Measurements from ENCODE around the gene SENP1. TPM values are rescaled to one million over a fixed set of nuclear protein-coding genes. Genes with fewer than 3 reads are reported as not detected.
"Not testable (repeated sequence)": the region's sequence is repeated elsewhere in the genome, so short reads cannot be mapped to it uniquely, and the experiment has no call there.

The SENP1 gene
- total RNA-seq, 1 donor = 15.9 TPM

DNA sequence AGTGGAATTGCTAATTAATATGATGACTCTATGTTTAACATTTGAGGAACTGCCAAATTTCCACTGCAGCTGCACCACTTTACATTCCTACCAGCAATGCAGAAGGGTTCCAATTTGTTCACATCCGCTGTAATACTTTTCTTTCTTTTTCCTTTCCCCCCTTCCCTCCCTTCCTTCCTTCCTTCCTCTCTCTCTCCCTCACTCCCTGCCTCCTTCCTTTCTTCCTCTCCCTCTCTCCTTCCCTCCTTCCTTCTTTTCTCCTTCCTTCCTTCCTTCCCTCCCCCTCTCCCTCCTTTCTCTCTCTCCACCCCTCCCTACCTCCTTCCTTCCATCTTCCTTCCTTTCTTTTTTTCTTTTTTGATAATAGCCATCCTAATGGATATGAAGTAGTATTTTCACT lies 10.1 kb upstream of the SENP1 start:
- DNase-seq (ENCODE audit: low read depth in 2 of 3, low spot score in 2 of 3) = no peak

DNA sequence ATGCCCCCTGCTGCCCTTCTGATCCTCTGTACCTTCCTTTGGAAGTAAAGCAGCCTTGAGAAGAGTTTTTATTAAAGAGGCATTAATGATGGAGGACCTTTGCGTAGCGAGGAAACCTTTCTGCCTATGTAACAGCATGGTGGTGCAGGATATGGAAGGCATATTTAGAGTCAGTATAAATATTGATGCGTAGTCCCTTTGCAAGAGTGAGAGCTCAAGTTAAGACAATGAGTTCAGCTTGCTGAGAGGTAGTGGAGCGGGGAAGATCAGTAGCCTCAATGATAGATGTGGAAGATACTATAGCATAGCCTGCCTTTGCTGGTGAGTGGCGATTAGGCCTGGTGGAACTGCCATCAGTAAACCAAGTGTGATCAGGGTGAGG lies 5.4 kb upstream of the SENP1 start:
- DNase-seq (ENCODE audit: low read depth in 2 of 3, low spot score in 2 of 3) = not testable (repeated sequence)

DNA sequence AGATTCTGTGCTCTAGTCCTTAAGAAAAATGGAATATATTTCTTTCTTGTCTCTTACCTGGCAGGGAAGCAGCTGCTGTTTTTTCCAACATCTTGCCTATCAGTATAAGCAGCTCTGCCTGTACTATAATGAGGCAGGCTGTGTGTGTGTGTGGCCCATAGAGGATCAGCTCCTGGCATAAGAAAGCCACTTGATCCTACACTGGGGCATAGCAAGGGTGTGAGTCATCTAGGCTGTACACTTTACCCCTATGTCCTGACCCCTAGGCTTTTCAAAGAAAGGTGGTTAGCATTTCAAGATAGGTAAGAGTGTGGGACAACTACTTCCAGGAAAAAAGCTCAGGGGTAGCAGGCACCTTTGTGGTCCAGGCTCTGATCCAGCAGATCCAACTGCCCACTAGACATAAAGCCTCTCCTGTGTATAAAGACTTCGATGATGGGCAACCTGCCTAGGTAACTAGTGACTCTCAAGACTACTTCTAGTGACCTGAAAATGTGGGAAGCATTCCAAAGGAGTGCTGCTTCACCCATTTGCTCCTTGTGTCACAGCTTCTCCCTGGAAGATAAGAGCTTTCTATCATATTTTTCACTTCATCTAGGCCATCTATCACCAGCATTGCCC lies 4.9 kb upstream of the SENP1 start:
- DNase-seq (ENCODE audit: low read depth in 2 of 3, low spot score in 2 of 3) = no peak

DNA sequence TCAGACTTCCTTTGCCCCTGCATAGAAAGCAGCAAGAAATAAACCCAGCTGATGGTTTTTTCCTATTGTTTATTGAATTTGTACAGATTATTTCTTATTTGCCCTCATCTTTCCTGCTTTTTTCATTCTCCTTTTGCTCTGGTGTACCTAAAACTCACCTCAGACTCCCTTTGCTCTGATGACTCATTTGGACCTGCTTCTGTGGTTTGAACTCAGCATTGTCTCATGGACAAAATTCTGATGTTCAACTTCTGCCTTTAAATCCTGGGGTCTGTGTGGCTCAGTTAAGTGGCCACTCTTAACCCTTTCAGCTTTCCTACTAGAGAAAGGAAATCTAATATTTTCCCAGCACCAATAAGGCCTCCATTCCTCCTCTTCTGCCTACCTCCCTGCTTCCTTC lies 3.5 kb upstream of the SENP1 start:
- DNase-seq (ENCODE audit: low read depth in 2 of 3, low spot score in 2 of 3) = no peak

DNA sequence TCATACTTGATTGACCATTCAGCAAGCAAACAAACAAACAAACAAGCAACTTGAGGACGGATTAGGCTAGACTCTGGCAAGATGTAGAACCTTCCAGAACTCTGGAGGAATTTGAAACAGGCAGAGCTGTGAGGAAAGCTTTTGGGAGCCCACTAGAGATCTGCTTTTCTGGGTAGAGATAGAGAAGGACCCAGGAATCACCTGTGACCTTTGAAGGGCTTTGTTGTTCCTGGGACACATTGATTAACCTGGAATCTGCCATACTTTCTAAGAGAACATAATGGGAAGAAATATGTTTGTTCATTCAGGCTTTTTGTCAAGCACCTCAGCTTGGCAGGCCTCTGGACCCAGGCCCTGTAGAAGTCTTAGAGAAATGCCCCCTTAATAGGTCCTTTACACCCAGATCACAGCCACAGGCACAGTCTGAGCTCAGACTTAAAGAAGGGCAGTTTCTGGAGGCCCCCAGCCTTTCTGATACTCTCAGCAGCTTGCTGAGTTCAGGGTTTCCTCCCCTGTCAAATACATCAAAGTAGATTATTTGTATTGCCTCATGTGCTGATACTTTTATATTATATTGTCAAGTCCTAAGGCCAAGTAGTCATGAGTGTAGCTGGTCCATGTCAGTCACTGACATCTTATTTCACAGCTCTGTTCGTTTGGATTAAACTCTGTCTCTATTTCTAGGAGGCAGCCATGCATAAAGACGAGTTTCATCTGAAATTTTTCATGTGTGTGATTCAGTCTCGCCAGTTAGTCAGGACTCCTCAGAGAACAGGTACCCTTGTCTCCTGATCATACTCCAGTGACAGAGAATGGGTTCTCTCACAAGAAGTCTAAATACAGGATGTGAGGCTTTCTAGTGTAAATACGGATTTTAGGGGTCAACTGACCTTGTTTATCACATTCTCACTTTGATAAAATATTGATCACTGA lies 1.1 kb upstream of the SENP1 start:
- DNase-seq (ENCODE audit: low read depth in 2 of 3, low spot score in 2 of 3) = no peak

DNA sequence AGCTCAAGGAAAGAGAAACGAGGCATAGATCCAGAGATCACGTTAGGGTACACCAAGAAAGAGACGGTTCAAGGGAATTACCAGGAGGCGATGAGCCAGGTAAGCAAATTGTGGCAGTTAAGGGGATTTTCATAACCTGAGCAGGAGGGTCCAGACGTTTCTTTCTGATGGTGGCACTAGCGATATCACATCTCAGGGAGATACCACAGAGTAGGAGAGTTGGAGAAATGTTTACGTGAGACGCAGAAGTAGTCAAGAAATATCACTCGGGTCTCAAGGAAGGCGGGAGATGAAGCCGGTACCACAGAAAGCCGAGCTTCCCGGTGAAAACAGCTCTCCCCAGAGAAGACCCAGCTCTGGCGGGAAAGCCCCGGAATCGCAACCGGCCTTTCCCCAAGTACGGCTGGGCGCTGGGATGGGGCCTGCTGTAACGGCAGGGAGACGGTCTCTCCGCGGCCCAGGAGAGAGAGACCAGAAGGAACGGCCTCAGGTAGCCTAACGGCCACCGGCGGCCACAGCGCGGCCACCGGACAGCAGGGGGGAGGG lies 485 bp downstream of the SENP1 start:
- peak; percentile 36 to 50 (median 43) for DNase-seq (ENCODE audit: low read depth in 2 of 3, low spot score in 2 of 3)

DNA sequence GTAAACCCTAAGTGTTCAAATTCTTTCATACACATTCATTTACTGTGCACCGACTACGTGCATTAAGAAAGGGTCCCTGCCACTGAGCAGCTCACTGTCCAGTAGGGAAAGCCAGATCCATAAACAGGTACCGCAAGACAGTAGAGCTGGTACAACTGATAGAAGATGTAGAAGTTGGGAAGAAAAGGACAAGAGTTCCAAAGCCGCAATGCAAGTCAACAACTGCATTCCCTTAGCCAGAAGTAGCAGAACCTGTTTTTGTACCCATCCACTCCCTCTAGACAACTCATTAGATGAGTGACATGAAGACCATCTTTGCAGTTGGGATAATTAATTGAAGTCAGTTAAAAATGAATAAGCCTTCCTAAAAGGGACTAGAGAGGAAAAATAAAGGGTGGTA lies 1.3 kb downstream of the SENP1 start:
- no peak for DNase-seq (ENCODE audit: low read depth in 2 of 3, low spot score in 2 of 3)

DNA sequence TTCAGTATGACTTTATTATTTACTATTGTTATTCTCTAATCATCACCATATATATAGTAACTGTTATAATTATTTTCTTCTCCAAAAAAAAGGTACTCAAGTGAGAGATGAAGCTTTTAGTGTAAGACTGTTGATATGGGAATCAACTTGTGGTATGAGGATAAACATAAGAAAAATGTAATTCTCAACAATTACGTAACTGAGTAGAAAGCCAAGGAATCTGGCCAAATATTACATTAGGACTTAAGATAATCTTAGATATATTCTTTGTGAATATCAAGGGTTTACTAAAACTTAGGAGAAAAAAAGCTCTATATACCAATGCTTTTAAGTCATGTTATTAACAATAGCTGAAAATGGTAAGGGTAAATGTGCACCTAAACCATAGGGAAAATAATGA lies 13.3 kb downstream of the SENP1 start:
- no peak for DNase-seq (ENCODE audit: low read depth in 2 of 3, low spot score in 2 of 3)

DNA sequence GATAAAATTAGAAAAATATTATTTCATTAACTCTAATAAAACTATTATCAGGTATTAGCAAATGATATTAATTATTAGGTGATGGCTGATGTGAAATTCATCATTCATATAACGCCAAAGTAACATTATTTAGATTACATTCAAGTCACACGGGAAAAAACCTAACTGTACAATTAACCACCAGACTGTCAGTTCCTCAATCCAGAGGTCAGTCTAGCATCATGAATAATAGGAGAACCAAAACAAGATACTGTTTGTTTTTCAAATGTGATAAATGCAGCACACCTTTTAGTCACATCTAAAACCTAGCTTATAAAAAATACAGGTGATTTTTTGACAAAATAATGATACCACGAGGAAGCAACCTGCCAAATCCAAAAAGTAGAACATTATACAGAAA lies 19.6 kb downstream of the SENP1 start:
- no peak for DNase-seq (ENCODE audit: low read depth in 2 of 3, low spot score in 2 of 3)

DNA sequence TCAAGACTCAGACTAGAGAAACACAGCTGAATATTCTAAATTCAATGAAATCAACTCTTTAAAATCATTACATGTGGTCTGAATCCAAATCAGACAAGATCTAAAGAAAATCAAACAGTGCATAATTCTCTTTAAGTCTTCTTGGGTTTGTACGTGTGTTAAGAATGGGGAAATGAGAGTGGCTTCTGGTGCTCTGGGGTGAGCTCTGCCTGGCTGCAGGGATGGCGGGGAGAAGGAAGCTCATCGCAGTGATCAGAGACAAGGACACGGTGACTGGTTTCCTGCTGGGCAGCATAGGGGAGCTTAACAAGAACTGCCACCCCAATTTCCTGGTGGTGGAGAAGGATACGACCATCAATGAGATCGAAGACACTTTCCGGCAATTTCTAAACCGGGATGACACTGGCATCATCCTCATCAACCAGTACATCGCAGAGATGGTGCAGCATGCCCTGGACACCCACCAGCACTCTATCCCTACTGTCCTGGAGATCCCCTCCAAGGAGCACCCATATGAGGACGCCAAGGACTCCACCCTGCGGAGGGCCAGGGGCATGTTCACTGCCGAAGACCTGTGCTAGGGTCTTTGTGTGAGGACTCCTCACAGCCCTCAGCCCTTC lies 20.9 kb downstream of the SENP1 start:
- no peak for DNase-seq (ENCODE audit: low read depth in 2 of 3, low spot score in 2 of 3)

DNA sequence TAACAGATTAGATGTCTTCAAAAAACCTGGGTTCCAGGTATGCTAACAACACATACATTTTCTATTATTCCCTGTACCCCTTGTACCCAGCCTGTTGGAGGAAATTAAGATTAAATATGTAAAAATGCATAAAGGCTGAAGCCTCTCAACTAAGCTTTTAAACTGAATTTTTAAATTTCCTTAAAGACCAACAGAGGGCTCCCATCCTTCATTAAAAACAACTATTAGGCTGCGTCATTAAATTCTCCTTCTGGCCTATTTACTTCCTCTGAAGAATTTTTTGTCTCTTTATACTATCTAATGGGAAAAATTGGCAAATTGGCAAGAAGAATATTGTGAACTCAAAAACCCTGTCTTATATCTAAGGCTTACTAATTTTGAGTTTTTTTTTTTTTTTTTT lies 21.8 kb downstream of the SENP1 start:
- DNase-seq (ENCODE audit: low read depth in 2 of 3, low spot score in 2 of 3) = peak in 2 of 3 donors; percentile 27 to 60

DNA sequence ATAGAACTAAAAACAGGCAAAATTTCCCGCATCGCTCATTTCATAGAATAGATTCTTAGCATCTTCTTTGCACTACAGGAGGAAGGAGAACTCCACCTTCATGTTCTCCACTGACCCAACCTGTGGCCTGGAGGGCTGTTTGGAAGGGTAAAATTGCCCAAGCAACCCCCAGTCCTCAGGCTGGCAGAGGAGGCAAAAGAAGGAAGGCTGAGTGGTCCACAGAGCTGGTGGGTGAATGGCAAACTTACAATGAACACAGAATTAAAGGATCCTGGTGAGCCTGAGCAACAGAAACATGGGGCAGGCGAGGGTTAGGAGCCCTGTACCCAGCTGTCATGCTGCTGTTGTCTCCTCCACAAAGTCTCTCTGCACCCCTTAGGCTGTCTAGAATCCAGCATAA lies 25.1 kb downstream of the SENP1 start:
- DNase-seq (ENCODE audit: low read depth in 2 of 3, low spot score in 2 of 3) = no peak

DNA sequence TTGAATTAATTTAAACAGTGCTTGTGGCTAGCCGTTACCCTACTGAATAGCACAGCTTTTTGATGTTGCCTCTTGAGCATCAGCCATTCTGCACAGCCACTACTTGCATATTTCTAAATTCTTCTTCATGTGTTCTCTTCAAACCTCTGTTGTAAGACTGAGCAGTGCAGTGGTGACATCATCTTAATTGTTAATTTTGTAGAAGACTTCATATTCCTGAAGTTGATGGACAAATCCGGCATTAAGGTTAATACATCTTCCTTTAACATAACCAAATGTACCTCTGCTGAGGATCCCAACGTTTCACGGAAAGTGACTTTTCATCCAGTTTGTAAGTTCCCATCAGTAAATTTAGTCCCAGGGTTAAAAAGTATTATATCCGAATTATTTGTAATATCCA lies 25.6 kb downstream of the SENP1 start:
- DNase-seq (ENCODE audit: low read depth in 2 of 3, low spot score in 2 of 3) = no peak

DNA sequence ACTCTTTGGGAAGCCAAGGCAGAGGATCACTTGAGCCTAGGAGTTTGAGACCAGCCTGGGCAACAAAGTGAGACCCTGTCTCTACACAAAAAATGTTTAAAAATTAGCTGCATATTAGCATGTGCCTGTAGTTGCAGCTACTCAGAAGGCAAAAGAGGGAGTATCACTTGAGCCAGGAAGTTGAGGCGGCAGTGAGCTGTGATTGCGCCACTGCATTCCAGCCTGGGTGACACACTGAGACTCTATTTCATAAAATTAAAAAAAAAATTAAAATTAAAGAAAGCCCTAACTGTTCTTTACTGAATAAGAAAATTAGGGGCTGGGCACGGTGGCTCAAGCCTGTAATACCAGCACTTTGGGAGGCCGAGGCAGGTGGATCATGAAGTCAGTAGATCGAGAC lies 27.0 kb downstream of the SENP1 start:
- no peak for DNase-seq (ENCODE audit: low read depth in 2 of 3, low spot score in 2 of 3)

DNA sequence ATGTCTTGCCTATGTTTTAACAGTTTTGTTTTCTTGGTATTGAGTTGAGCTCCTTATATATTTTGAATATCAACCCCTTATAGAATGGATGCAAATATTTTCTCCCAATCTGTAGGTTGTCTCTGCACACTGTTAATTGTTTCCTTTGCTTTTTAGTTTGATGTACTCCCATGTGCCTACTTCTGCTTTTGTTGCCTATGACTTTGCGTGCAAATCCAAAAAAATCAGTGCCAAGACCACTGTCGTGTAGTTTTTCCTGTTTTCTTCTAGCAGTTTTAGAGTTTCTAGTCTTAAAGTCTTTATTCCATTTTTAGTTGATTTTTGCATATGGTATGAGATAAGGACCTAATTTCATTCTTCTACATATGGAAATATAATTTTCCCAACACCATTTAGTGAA lies 28.8 kb downstream of the SENP1 start:
- DNase-seq (ENCODE audit: low read depth in 2 of 3, low spot score in 2 of 3) = no peak

DNA sequence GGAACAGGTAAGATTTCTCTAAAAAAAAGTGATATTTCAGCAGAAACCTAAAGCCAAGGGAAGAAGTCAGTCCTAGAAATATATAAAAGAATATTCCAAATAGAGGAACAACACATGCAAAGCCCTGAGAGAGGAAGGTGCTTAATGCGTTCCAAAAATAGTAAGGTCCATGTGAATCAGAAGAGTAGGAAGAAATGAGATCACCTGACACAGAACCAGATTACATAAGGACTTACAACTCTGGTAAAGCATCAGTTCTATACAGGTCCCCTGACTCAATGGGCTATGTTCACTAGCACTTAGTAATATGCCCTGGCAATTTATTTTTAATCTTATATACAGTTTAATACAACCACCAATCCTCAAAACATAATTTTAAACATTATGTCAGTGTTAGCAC lies 30.0 kb downstream of the SENP1 start:
- no peak for DNase-seq (ENCODE audit: low read depth in 2 of 3, low spot score in 2 of 3)

DNA sequence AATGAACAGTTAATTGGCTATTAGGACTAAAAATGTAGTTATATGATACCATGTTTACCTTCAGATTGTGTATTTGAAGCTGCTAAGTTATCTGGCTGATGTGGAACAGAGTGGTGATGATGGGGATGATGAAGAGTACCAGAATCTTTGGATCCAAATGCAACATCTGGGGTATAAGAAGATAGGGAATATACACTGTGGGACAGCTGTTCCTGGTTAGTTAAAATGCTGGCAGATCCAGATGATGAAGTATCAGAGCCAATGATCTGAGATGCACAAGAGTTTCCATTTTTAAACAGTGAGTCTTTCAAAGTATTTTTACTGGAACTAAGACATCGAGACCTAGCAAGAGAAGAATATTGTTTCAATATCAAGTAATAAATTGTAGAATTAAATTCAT lies 31.6 kb downstream of the SENP1 start:
- DNase-seq (ENCODE audit: low read depth in 2 of 3, low spot score in 2 of 3) = no peak

DNA sequence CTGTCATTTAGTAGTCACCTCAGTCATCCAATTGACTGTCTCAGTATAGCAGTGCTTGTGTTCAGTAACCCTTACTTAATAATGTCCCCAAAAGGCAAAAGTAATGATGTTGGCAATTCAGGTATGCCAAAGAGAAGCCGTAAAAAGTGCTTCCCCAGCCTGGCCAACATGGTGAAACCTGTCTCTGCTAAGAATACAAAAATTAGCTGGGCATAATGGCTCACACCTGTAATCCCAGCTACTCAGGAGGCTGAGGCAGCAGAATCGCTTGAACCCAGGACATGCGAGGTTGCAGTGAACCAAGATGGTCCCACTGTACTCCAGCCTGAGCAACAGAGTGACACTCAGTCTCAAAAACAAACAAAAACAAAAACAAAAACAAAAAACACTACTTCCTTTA lies 33.6 kb downstream of the SENP1 start:
- DNase-seq (ENCODE audit: low read depth in 2 of 3, low spot score in 2 of 3) = no peak

DNA sequence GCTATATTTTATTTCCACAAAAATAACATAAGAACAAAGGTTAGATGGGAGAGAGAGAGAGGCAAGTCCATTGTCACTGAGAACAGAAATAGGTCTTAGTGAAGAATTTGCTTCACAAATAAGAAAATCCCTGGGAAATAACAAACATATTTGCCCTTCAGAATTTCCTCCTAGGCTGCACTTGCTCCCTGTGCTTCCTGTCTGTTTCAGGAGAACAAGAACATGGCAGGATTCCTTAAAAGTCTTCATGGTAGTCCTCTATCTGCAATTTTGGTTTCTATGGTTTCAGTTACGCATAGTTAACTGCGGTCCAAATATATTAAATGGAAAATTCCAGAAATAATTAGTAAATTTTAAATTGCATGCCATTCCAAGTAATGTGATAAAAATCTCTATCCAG lies 34.1 kb downstream of the SENP1 start:
- no peak for DNase-seq (ENCODE audit: low read depth in 2 of 3, low spot score in 2 of 3)

DNA sequence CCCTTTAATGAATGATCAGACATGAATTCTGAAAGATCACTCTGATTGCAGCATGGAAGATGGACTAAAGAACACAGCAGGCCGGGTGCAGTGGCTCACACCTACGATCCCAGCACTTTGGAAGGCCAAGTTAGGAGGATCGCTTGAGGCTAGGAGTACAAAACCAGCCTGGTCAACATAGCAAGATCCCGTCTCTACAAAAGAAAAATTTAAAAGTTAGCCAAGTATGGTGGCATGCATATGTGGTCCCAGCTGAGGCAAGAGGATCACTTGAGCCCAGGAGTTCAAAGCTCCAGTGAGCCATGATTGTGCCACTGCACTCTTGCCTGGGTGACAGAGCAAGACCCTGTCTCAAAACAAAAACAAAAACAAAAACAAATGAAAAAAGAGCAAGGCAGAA lies 35.1 kb downstream of the SENP1 start:
- DNase-seq (ENCODE audit: low read depth in 2 of 3, low spot score in 2 of 3) = no peak

DNA sequence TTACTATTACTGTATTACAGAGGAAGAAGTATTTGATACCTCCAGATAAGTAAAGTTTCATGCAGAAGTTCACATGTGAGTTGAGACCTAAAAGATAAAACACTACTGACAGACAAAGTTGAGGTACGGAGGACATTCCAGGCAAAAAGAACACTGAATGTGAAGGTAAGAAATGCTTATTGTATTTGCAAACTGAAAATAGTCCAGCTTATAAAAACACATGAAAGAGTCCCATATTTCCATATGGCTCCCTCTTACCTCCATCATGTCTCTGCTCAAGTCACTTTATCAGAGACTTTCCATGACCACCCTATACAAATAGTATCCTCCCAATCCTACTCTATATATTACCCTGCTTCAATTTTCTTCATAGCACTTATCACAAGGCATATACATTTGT lies 35.8 kb downstream of the SENP1 start:
- DNase-seq (ENCODE audit: low read depth in 2 of 3, low spot score in 2 of 3) = no peak

DNA sequence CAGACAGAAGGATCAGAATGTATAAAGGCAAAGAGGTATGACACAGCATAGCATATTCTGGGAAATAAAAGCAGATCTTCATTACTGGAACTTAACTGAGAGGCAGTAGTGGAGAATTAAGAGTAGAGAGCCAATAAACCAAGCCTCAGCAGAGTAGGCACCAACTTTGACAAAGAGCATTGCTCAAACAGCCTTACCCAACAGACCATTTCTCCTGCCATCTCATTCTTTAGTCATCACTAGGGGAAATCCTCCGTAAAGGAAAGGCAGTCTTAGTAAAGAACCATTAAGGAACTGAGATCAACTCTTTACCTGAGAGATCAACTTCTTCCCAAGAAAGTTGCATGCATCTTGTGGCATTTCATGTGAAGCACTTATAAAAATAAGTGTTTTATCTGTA lies 36.6 kb downstream of the SENP1 start:
- DNase-seq (ENCODE audit: low read depth in 2 of 3, low spot score in 2 of 3) = no peak

Data from hematopoietic multipotent progenitor cell (in vitro differentiated cells).